ENCODE measurements around the gene SFXN5.

SFXN5 gene

DNA sequence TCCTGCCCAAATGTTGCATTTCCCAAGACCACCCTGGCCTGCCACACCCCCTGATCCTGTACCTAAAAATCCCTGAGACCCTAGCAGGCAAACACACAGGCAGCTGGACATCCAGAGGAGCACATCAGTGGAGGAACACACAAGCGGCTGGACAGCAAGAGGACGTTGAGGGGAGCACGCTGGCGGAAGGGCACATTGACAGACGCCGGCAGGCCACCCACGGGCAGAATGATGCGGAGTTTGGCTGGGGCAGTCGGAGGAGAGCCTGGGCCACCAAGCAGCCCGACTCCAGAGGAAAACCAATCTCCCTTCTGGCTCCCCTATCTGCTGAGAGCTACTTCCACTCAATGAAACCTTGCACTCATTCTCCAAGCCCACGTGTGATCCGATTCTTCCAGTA lies 106.5 kb downstream of the SFXN5 start:
- Histone ChIP-seq H3K79me2 (ENCODE audit: insufficient read depth, low read depth) (no peaks in the 10 kb centered on the region), H3K4me2 (no peak overlapping the region), H3K4me1 (ENCODE audit: low read depth, poor library complexity, severe bottlenecking) (no peaks in the 10 kb centered on the region), H4K20me1 (ENCODE audit: insufficient read depth) (no peaks in the 10 kb centered on the region), H3K27me3 (ENCODE audit: insufficient read depth, low read depth) (no peaks in the 10 kb centered on the region), H3K9ac (no peak overlapping the region), H2AFZ (ENCODE audit: low read depth) (no peak overlapping the region), H3K27ac (no peak overlapping the region), H3K4me3 (IDR thresholded peaks at IDR 0.05; ENCODE audit: insufficient read depth, low read depth, low read length) (no peak overlapping the region), H3K36me3 (ENCODE audit: insufficient read depth) (no peaks in the 10 kb centered on the region)
- TF ChIP-seq, protein P1, sequence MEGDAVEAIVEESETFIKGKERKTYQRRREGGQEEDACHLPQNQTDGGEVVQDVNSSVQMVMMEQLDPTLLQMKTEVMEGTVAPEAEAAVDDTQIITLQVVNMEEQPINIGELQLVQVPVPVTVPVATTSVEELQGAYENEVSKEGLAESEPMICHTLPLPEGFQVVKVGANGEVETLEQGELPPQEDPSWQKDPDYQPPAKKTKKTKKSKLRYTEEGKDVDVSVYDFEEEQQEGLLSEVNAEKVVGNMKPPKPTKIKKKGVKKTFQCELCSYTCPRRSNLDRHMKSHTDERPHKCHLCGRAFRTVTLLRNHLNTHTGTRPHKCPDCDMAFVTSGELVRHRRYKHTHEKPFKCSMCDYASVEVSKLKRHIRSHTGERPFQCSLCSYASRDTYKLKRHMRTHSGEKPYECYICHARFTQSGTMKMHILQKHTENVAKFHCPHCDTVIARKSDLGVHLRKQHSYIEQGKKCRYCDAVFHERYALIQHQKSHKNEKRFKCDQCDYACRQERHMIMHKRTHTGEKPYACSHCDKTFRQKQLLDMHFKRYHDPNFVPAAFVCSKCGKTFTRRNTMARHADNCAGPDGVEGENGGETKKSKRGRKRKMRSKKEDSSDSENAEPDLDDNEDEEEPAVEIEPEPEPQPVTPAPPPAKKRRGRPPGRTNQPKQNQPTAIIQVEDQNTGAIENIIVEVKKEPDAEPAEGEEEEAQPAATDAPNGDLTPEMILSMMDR (conservative IDR thresholded peaks at IDR 0.05; ENCODE audit: low read depth, low read length) = no peak

GRCh38 chr2:72964146-72964525 lies 107.4 kb downstream of the SFXN5 start:
- no peaks in the 10 kb centered on the region for H3K4me1 ChIP-seq (ENCODE audit: low read depth, poor library complexity, severe bottlenecking)
- H3K79me2 ChIP-seq (ENCODE audit: insufficient read depth, low read depth) = no peaks in the 10 kb centered on the region
- TF ChIP-seq, protein P1 (conservative IDR thresholded peaks at IDR 0.05; ENCODE audit: low read depth, low read length) = no peak
- H4K20me1 ChIP-seq (ENCODE audit: insufficient read depth) = no peaks in the 10 kb centered on the region
- H2AFZ ChIP-seq (ENCODE audit: low read depth) = no peak overlapping the region
- H3K4me3 ChIP-seq (IDR thresholded peaks at IDR 0.05; ENCODE audit: insufficient read depth, low read depth, low read length) = no peak overlapping the region
- no peak overlapping the region for H3K9ac ChIP-seq
- no peaks in the 10 kb centered on the region for H3K36me3 ChIP-seq (ENCODE audit: insufficient read depth)
- no peak overlapping the region for H3K27ac ChIP-seq
- H3K4me2 ChIP-seq = no peak overlapping the region
- H3K27me3 ChIP-seq (ENCODE audit: insufficient read depth, low read depth) = no peaks in the 10 kb centered on the region

- H3K4me2 ChIP-seq = no peak overlapping the region
- no peak overlapping the region for H3K4me3 ChIP-seq (IDR thresholded peaks at IDR 0.05; ENCODE audit: insufficient read depth, low read depth, low read length)
- H4K20me1 ChIP-seq (ENCODE audit: insufficient read depth) = no peaks in the 10 kb centered on the region
- TF ChIP-seq, protein P1 (conservative IDR thresholded peaks at IDR 0.05; ENCODE audit: low read depth, low read length) = no peak
- no peaks in the 10 kb centered on the region for H3K4me1 ChIP-seq (ENCODE audit: low read depth, poor library complexity, severe bottlenecking)
- H3K36me3 ChIP-seq (ENCODE audit: insufficient read depth) = no peaks in the 10 kb centered on the region
- H2AFZ ChIP-seq (ENCODE audit: low read depth) = no peak overlapping the region
- H3K9ac ChIP-seq = no peak overlapping the region
- H3K79me2 ChIP-seq (ENCODE audit: insufficient read depth, low read depth) = no peaks in the 10 kb centered on the region
- no peak overlapping the region for H3K27ac ChIP-seq
- no peaks in the 10 kb centered on the region for H3K27me3 ChIP-seq (ENCODE audit: insufficient read depth, low read depth)
These were observed 107.9 kb downstream of the SFXN5 start for GRCh38 chr2:72963423-72964145.

DNA sequence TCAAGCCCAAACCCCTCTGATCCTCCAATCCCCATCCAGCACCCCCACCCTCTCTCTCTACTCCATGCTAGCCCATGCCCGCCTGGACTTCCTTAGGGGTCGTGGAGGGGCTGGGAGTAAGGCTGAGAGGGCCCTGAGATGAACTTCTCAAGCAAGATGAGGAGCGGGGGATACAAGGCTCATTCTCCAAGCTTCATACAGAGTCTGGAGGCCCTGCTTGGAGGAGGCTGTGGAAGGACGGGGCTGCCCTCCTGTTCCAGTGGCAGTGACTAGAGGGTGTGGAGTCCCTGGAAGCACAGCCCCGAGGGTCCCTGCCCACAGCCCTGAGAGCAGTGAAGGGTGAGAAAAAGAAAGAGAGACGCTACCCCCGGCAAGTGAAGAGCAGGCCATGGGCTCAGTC lies 108.6 kb downstream of the SFXN5 start:
- no peaks in the 10 kb centered on the region for H3K4me1 ChIP-seq (ENCODE audit: low read depth, poor library complexity, severe bottlenecking)
- no peak overlapping the region for H3K27ac ChIP-seq
- H3K4me3 ChIP-seq (IDR thresholded peaks at IDR 0.05; ENCODE audit: insufficient read depth, low read depth, low read length) = no peak overlapping the region
- no peak overlapping the region for H2AFZ ChIP-seq (ENCODE audit: low read depth)
- H3K79me2 ChIP-seq (ENCODE audit: insufficient read depth, low read depth) = no peaks in the 10 kb centered on the region
- TF ChIP-seq, protein P1 (conservative IDR thresholded peaks at IDR 0.05; ENCODE audit: low read depth, low read length) = no peak
- no peak overlapping the region for H3K4me2 ChIP-seq
- no peaks in the 10 kb centered on the region for H3K36me3 ChIP-seq (ENCODE audit: insufficient read depth)
- H3K9ac ChIP-seq = no peak overlapping the region
- no peaks in the 10 kb centered on the region for H3K27me3 ChIP-seq (ENCODE audit: insufficient read depth, low read depth)
- H4K20me1 ChIP-seq (ENCODE audit: insufficient read depth) = no peaks in the 10 kb centered on the region

Measured in KMS-11 (cell line).